Thoracic aorta (tissue), 2 donors: ENCODE measurements around the gene GDF15. TPM values are rescaled to one million over a fixed set of nuclear protein-coding genes. Genes with fewer than 3 reads are reported as not detected.
A peak's percentile ranks its signal among the peaks of the same experiment; 100 is the strongest.

Source experiments
- ATAC-seq: fragments of 150-250 bp; one replicate; pipeline ENCODE4 v1.8.0; 2017; ENCODE audit warnings: low read depth; ENCODE audit not compliant: insufficient number of reproducible peaks, low FRiP score
- DNase-seq: peaks from one replicate; pipeline ENCODE4 v3.0.0-alpha.2; 2020; ENCODE audit warnings: low spot score
- H3K27ac ChIP-seq, 2 donors: fragments of 200-600 bp; sonication (generic); 1 replicate in 1 of 2; 2 replicates in 1 of 2; pipeline ENCODE4 v1.5.1; 2016; ENCODE audit warnings: mild to moderate bottlenecking in 2 of 2, moderate library complexity in 2 of 2
- H3K27me3 ChIP-seq: fragments of 200-600 bp; sonication (generic); replicated peaks from 2 replicates; pipeline ENCODE4 v1.6.0; 2016; ENCODE audit warnings: mild to moderate bottlenecking; ENCODE audit not compliant: insufficient read depth
- H3K36me3 ChIP-seq: fragments of 200-600 bp; sonication (generic); one replicate; pipeline ENCODE4 v1.5.1; 2016
- H3K4me1 ChIP-seq, 2 donors: fragments of 200-600 bp; sonication (generic); 1 replicate in 1 of 2; 2 replicates in 1 of 2; pipeline versions ENCODE4 v1.5.1 to v1.6.0; 2016; ENCODE audit warnings: low read depth in 2 of 2, mild to moderate bottlenecking in 1 of 2; ENCODE audit not compliant: control insufficient read depth in 1 of 2
- H3K4me3 ChIP-seq: fragments of 200-600 bp; sonication (generic); 2 replicates; pipeline ENCODE4 v1.5.1; 2016; ENCODE audit warnings: mild to moderate bottlenecking
- H3K9me3 ChIP-seq: fragments of 200-600 bp; sonication (generic); 2 replicates; pipeline ENCODE4 v1.5.1; 2016
- CTCF ChIP-seq: fragments of 200-600 bp; sonication (generic); IDR thresholded peaks from one replicate; pipeline ENCODE4 v1.5.1; 2019; ENCODE audit warnings: antibody characterized with exemption
- total RNA-seq, 2 donors: library from RNA; depleted of rRNA; stranded (reverse); fragments of >200 nt; gene quantifications; one replicate each; pipeline versions ENCODE4 v1.1.0 to v1.2.3, GENCODE V29; 2016

GDF15 gene
- total RNA-seq, 2 donors from 2014 or later: 2.3 to 25.5 TPM

GRCh38 chr19:18406749-18407148, 20.8 kb downstream of the GDF15 start:
- TF ChIP-seq CTCF: no peak
- ATAC-seq (no peak), DNase-seq (no peak)
- Histone ChIP-seq H3K4me1 (no peaks in the 10 kb centered on the region), H3K27ac (no peak overlapping the region), H3K9me3 (no peaks in the 10 kb centered on the region), H3K36me3 (no peaks in the 10 kb centered on the region), H3K27me3 (no peaks in the 10 kb centered on the region), H3K4me3 (no peak overlapping the region)

DNA sequence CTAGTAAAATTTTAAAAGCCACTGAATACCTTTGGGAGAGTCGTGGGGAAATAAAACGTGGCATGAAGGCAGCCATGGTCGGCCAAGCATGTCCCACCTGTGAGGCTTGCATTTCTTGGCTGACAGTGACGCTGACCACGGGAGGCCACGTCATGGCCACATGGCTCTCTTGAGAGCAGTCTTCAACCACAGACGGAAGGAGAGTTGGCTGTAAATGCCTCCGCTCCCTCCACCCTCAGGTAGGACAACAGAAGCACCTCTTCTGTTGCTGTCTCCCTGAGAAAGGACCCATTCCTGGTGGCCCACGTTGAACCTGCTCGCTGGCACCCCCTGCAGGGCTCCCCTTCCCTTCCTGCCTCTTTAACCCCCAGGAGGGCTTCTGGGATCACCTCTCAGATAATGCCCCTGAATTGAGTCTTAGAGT, 22.1 kb downstream of the GDF15 start:
- no peaks in the 10 kb centered on the region for H3K9me3 ChIP-seq
- no peak for TF ChIP-seq CTCF
- H3K27ac ChIP-seq: no peak overlapping the region
- H3K4me3 ChIP-seq: no peak overlapping the region
- no peaks in the 10 kb centered on the region for H3K36me3 ChIP-seq
- H3K4me1 ChIP-seq: no peaks in the 10 kb centered on the region
- no peak for DNase-seq
- no peak for ATAC-seq
- H3K27me3 ChIP-seq: no peaks in the 10 kb centered on the region

DNA sequence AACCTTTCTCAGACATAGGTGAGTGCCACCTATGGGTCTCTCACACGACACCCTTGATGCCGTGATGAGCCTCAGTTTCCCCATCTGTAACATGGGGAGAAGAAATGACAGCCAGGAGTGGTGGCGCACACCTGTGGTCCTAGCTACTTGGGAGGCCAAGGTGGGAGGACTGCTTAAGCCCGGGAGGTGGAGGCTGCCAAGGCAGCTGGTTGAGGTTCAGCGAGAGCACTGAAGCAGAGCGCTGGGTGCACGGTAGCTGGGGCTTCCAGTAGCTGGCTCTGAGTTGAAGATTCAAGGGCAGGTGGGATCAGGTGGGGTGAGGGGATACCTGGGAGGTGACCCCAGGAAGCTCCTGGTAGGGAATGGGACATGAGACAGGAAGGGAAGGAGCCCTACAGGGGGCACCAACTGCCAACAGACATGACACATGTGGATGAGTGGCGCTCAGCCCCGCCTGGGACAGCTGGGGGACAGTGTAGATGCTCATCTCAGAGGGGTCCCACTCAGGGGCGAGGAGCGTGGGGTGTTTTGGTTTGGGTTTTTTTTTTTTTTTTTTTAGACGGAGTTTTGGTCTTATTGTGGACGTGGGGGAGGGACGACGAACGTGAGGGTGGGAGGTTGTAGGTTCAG, 26.8 kb downstream of the GDF15 start:
- Histone ChIP-seq H3K4me1 (peaks cover 18 to 36% of the 10 kb centered on the region in 2 donors), H3K27me3 (no peaks in the 10 kb centered on the region), H3K27ac (no peak overlapping the region), H3K4me3 (no peak overlapping the region), H3K9me3 (no peaks in the 10 kb centered on the region), H3K36me3 (no peaks in the 10 kb centered on the region)
- DNase-seq (no peak), ATAC-seq (no peak)
- no peak for TF ChIP-seq CTCF

GRCh38 chr19:18414504-18415177, 28.7 kb downstream of the GDF15 start:
- Histone ChIP-seq H3K9me3 (no peaks in the 10 kb centered on the region), H3K27ac (peak overlapping the region; percentile 94 to 96), H3K4me3 (peak overlapping the region; percentile 79), H3K36me3 (no peaks in the 10 kb centered on the region), H3K4me1 (peaks cover 26 to 50% of the 10 kb centered on the region in 2 donors), H3K27me3 (no peaks in the 10 kb centered on the region)
- no peak for ATAC-seq
- DNase-seq: no peak
- TF ChIP-seq CTCF: no peak

GRCh38 chr19:18415178-18415867, 29.4 kb downstream of the GDF15 start:
- Histone ChIP-seq H3K4me3 (peak overlapping the region; percentile 79), H3K4me1 (peaks cover 26 to 55% of the 10 kb centered on the region in 2 donors)
- DNase-seq: no peak

More at GRCh38 chr19:18415178-18415867, 29.4 kb downstream of the GDF15 start:
- Histone ChIP-seq H3K9me3 (no peaks in the 10 kb centered on the region), H3K27ac (peak overlapping the region; percentile 94 to 96), H3K27me3 (no peaks in the 10 kb centered on the region), H3K36me3 (no peaks in the 10 kb centered on the region)
- no peak for ATAC-seq
- TF ChIP-seq CTCF: no peak
